Midbrain (tissue), 1 donor: ENCODE data around the gene ZBTB20.

Experiments used
- DNase-seq: peaks from one replicate; lab custom pipeline; 2025; lab: John Stamatoyannopoulos, UW

The ZBTB20 gene

DNA sequence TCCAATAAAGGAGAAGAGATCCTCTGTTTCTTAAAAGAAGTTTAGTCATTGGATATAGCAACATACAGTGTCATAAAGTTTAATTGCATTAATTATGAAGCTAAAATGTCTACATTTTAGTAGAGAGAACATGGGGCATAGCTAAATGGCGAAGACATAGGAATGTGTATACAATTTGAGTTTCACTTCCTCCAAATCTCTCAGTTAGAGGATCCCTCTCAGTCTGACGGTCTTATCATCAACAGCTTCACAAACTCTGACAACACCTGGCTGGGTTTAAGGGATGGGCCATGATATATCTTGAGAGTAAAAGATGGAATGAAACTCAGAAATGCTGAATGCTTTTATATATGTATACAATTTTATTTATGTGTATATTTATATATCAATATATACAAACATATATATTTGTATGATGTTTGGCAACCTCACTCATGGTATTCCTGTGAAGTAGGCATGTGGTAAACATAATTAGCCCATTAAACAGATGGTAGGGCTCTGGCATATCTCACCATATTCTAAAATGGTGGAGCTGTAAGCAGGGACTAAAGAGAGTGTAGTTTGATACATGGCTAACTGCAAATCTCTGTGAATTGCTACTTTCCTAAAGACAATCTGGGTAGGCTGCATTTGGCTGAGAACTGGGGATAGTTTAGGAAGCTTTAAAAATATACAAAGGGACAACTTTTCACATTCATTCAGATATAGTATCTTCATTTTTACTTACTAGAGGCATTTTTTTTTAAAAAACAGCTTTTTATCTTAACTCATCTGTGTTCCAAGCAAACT, 741.7 kb downstream of the ZBTB20 start:
- DNase-seq = no peak

DNA sequence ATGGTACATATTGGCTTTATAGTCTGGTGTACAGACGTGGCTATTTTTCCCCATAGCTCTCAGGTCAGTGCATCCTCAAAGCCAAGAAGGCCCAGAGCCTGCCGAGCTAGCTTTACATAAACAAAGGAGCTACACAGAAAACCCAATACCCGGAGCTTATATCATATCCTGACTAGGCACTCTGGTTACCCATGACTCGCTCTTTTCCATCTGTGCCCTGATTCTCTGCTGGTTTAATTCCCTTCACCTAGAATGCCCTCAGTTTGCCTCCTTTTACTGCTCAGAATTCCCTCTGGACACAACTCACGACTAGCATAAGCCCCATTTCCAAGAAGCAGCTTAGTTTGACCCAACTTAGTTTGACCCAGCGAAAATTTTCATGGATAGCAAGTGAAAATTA, 742.5 kb downstream of the ZBTB20 start:
- no peak for DNase-seq

DNA sequence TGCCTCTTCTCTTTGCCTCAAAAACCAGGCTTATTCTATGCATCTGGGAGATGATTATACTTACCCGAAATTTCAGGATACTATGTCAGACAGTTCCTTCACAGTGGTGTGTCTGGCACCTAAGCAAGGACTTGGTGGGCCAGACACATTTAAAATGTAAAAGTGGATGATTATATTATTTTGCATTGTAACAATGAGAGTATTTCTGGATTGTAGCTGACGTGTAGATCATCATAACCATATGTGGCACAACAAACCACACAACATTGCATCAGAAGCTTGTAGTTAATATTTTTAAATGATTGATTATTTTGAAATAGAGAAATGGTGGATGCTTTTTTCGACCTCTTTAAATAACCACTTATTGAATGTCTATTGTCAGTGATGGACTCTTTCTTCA, 744.2 kb downstream of the ZBTB20 start:
- DNase-seq = no peak

DNA sequence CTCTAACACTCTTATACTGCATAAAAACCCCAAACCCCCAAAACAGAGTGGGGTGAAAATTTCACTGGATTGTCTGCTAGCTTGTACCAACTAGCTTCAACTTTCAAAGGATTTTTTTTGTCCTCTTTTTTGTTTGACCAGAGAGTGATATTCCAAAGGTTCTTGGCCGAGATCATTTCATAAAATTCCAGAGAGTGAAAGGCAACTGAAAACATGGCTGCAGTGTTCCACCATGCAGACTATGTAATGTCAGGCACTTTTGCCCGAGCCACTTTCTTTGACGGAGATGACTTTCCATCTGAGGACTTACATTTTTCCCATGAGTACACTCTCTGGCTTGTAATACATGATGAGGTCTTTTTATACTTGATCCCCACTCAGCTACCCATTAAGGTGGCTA, 745.7 kb downstream of the ZBTB20 start:
- DNase-seq = no peak

DNA sequence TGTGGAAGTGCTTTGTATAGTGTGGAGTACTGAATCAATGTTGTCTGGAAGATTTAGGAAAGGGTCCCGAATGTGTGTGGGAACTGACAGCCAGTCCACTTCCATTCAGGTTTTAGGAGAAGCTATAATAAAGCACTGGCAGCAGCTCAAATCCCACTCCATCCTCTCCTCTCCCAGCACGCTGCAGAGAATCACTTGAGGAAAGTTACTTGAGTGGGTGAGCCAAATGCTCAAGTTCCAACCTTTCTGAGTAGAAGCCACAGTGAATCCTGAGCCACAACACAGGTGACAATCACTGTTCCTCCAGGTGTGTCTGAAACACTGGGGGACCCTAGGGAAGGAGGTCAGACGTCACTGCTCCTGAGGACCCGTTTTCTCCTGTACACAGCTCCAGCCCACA, 746.7 kb downstream of the ZBTB20 start:
- DNase-seq = no peak

DNA sequence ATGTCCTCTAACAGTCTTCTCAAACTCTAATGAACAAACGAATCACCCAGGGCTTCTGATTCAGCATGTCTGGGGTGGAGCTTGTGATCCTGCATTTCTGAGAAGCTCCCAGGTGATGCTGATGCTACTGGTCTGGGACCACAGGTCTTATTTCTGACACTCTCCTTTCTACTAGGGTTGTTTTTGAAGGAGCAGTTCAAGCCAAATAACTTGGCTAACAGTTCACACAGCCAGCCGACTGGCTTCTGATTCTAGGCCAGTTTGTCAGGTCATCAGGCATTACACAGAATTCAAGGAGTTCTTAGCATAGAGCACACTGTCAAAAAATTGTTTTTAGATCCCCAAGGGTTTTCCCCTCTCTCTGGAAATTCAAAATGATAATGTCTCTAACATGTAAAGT, 752.5 kb downstream of the ZBTB20 start:
- no peak for DNase-seq

DNA sequence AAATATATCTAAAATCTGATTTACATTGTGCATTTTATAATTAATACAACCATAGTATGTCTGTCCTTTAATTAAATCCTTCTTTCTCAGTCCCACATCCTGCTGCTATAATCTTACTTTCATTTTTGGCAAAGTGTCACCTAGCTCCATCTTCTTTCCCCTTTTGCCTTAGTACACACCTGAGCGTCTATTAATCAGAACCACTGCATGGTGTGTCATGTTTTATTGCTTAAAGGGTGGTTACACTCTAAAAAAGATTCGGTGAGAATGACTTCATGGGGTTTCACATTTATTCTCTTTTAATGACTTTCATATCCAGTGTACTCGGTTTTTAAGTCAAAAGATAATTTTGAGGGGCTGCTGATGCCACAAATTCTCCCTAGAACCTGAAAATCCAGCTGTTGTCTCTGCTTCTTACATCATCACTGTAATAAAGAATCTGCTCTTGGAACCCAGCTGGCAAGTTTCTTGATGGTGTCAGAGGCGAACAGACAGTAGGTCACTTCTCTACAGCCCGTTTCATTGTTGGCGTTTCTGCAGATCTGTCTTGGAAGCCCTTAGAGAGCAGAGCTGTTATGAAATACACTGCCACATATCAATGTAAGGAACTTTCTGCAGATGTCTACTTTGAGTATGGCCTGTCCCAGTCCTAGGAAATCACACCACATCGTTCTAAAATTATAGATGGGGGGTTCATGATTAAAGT, 753.6 kb downstream of the ZBTB20 start:
- DNase-seq = no peak

DNA sequence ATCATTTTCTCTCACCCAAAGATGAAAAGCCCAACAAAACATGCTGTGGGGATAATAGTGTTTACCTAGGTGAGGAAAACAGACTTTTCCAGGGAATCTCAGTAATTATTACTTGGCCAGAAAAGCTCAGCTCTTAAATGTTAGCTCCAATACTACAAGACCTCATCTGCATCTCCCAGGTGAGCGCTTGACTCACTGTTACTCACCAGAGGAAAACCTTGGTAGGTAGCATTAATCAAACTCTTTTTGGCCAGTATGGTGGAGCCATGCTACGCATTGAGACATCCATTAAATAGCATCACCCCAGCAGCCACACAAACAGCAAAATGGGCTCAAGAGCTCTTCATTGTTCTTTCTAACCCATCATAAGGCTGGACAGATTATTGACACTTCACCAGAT, 754.3 kb downstream of the ZBTB20 start:
- no peak for DNase-seq

DNA sequence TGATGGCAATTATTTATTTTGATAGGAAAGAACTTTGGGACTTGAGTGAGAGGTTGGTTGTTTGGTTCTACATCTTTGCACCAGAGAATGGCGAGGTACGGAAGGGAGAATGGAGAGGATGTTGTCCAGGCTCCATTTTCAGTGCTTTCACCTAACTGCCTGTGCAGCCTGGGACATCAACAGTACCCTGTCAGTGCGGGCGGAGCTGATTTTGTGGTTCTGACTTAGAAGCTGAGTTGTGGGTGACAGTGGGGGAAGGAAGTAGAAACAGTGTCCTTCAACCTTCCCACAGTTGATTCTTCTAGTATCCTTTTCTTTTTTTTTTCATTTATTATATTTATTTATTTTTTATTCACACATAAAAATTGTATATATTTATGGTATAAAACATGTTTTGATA, 757.9 kb downstream of the ZBTB20 start:
- no peak for DNase-seq

DNA sequence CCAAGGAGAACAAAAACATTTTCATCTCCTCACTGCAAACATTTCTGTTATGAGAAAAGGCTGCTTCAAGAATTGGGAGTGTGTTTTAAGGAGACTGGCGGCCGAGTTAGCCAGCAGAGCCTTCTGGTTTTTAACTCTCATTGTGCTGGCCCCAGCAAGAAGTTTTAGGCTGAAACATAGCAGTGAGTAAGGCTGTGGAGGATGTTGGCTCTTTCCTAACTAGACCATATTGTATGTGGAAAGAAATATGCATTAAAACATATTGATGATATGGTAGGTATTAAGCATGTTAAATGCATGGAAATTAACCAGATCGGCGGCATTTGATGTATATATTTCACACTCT, 762.6 kb downstream of the ZBTB20 start:
- DNase-seq = peak; percentile 58

DNA sequence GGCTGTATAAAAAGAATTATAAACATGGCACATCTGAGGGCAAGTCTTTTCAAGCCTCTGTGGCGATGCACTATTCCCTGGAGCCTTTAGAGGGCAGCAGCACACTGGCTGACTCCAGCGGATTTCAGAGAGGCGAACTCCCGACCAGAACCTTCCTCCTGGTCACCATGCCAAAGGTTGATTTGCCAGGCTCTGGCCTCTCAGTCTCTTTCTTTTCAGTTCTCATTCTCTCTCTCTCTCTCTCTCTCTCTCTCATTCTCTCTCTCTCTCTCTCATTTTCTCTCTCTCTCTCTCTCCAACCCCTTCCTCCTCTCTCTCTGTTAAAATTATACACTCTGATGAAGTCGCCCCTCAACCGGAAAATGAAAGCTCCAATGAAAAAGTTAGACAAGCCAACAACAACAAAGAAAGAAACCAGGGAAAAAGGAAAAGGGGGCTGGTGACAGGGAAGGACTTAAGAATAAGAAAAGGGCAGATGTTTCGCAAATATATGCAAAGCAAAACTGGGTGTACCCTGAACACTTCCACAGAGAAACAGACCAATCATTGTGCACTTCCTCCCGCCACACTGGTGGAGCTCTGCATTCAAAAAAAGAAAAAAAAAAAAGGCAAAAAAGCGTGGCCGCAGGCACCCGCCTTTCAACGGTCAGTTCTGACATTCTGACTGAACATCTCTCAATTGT, 763.1 kb downstream of the ZBTB20 start:
- peak; percentile 94 for DNase-seq

DNA sequence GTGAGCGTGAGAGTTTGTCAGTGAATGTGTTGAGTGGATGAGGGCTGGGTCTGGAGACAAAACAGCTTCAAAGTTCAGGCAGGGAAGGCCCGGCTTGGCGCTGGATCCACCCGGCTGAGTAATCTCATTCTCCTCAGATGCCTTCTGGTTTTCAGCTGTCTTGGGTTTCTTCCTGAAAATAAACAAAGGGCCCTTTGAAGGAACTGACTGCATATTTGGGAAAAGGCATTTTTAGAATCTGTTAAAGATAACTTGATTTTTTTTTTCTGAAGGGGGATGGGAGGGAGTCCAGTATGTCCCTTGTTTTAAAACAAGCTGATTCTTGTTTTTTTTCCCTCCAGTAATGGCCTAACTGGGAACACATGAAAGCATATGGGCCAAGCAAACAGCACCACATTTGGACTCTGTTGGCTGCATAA, 766.8 kb downstream of the ZBTB20 start:
- peak; percentile 83 for DNase-seq

DNA sequence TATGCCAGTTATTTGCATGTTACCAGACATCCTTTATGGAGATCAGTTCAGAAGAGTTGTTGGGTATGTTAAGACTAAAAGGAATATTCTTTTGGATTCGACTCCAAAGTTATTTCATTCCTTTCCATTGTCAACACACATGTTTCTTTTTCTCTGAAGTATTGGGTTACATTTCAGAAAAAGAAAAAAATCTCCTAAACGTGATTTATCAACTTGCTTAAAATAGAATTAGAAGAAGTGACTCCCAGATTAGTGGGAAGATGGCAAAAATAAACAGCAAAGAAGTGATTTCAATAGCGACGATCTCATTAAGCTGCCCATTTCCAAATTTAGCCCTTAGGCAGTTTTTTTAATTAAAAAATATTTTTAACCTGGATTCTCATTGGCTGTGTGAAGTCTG, 767.8 kb downstream of the ZBTB20 start:
- DNase-seq = no peak

DNA sequence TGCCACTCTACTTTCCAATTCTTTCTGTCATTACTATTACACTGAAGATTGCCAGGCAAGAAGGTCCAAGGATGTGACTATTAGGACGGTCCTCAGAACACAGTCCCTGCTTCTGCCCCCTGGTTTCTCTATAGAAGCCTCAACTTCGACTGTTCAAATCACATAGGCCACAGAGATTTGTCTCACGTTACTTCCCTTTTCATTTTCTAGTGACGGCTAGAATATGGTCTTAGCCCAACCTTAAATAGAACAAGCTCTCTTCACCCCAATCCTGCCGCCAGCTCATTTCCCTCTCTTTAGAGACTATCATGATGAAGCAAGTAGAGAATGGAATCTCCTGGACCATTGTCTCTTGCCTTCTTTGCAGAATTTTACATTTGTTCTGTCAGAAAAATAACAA, 768.3 kb downstream of the ZBTB20 start:
- no peak for DNase-seq

DNA sequence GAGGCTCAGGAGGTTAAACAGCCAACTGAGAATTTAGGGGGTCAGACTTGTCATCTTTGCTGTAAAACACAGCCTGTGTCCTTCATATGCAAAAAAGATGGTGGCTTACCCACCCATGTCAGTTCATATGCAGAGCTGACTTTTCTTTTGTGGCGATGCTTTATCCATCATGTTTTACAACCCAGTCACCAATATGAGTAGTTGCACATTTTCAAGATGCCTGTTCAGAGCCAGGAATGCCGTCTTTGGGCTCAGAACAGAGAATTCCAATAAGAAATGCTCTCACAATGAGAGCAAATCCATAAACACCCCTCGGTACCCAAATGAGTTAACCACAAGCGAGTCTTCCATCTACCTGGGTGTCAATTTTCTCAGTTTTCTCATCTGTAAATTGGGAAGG, 769.7 kb downstream of the ZBTB20 start:
- no peak for DNase-seq

DNA sequence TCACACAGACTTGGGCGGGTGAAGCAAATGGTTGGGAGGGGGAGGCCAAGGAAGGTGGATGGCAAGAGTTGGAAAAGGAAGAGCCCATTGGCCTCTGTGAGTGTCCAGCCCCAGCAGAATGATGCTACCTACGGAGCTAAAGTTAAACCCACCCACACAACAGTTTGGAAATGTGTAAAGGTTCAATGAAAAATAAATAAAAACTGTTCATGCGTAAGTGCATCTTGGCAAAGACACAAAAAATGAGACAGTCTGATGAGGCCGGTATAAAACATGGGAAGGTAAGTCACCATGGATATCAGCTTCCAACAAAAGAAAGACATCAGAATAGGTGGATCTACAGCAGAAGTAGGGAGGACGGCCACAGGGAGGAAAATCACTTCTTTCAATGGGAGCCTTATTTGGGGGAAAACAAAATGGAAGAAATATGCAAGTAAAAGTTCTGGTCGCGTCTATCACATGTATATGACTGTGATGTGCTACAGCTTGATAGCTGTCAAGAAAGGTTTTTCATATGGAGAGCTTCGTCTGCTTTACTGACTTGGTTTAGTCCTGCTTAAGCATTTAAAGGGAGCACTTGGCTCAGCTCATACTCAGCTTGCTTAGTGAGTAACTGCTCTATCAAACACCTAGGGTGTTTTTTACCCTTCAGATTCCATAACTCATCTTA, 770.4 kb downstream of the ZBTB20 start:
- no peak for DNase-seq

DNA sequence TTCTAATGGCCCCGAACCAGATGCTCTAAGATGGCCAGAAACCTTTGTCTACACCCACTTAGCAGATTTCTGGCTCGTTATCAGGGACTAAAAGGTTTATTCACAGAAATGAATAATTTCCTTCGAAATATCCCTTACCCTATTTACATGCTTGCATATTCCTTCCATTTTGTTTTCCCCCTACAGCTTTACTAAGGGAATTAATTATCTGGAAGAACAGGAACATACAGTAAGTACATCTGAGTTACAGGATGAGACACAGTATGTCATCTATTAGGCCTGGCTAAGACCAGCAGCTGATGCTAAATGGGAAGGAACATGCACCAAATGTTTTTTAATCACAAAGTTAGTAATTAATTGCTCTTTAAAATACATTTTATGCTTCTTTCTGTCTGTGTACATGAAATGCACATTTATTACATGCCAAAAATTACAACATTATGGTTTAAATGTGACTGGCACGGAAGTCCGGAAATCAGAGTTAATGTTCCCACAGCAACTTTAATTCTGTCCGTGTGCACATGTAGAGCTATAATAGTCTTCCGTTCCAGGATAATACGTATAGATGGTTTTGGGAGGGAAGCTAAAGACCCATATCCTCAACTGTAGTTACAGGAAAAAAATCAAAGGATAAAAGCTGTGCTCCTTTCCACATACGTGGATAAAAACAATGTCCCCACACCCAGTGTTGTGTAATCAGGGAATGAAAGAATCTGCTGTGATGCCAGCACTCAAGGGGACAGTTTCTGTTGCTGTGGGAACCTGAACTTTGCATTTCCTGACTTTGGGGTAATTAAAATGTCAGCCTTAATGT, 771.3 kb downstream of the ZBTB20 start:
- DNase-seq = no peak

DNA sequence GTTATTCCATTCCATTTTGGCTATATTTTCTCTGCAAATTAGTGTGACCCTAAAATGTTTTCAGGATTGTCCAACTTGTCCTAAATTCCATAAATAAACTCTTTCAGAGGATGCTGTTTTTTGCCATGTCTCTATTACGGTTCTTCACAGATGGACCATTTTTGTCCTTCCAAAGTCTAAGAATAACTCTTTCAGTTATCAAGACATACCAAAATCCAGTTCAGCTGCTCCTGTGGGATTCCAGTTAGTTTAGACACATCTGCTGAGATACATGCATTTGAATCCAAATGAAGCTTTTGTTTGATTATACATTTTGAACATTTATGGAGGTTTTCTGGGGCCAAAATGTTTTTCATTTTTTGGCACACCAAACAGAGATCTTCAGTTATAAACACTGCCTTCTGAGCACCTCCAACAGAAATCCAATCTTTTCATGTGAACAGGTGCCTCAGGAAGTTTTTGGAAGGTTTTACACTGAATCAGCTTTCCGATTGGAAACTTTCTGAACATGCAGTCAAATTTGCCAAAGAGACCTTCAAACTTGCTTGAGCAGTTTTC, 772.6 kb downstream of the ZBTB20 start:
- DNase-seq = no peak

DNA sequence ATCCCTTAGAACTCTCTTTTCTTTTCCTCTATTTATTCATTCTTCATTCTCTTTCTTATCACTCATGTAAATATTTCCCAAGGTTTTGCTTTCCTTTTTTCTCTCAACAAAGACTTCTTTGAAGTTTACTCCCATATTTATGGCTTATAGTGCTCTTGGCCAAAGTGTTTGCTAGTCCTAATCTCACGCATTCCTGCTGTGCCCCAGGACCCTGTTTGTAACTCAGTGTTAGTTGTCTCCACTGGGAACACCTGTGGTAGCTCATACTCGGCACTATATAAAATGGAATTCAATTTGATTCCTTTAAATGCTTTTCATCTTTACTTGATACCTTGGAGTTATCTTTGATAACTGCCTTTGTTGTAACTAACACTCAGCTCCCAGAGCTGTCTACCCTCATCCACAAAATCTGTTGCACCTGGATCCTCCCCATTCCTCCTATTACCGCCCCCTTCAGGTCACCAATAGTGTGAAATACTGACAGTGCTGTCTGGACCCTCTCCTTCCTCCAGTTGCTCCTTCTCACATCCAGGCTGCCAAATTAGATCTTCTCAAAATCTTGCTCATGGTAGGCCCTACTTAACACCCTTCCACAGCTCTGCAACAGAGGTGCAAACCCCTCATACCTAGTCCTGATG, 776.4 kb downstream of the ZBTB20 start:
- no peak for DNase-seq

DNA sequence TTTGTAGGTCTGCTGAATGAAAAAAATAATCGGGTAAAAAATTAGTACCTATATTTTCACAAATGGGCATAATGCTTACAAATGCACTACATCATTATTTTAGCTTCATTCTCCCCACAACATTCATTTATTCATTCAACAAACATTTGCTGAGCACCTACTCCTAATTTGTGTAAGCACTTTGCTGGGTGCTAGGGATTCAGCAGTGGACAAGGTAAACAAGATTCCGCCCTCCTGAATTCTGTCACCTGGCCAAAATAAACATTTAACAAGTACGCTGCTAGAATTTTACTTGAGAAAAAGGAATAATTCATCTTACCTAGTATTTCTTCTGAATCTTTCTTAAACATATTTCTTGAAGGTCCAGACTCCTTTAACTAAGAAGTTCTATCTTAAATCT, 781.2 kb downstream of the ZBTB20 start:
- DNase-seq = no peak
